H1 (cell line): ENCODE measurements around the gene NRM. TPM values are rescaled to one million over a fixed set of nuclear protein-coding genes. Genes with fewer than 3 reads are reported as not detected.

Experiments
- CTCF ChIA-PET: fragments of 300-600 bp; sonication (Branson Sonifier 250); formaldehyde crosslinking; loops from one replicate; lab custom pipeline; 2021; ENCODE audit not compliant: partially characterized antibody; lab: Charles Lee
- POLR2A ChIA-PET: fragments of 300-600 bp; sonication (Branson Sonifier 250); formaldehyde crosslinking; loops from one replicate; lab custom pipeline; 2021; ENCODE audit warnings: inconsistent platforms; ENCODE audit not compliant: partially characterized antibody; lab: Charles Lee
- DNase-seq, 2 experiments: peaks; one replicate each; pipeline versions ENCODE4 v3.0.0 to v3.0.0-alpha.2; 2010 to 2022; ENCODE audit warnings: low spot score in 2 of 2, low read depth in 1 of 2, mixed read lengths in 1 of 2
- FAIRE-seq: peaks from 2 replicates; lab custom pipeline; 2011; peaks lifted over from hg19 to GRCh38; lab: Jason Lieb, UNC
- H2AFZ ChIP-seq: 2 replicates; pipeline ENCODE4 v1.8.1; 2012; ENCODE audit warnings: low read length, inconsistent platforms
- H2AK5ac ChIP-seq: 2 replicates; pipeline ENCODE4 v1.6.1; 2013; ENCODE audit warnings: low read depth, low read length
- H2BK120ac ChIP-seq: replicated peaks from 2 replicates; pipeline ENCODE3; 2013; ENCODE audit warnings: low read depth, low read length, inconsistent platforms
- H2BK12ac ChIP-seq: 2 replicates; pipeline ENCODE4 v1.6.1; 2013; ENCODE audit warnings: low read depth, low read length
- H2BK15ac ChIP-seq: 2 replicates; pipeline ENCODE4 v1.6.1; 2013; ENCODE audit warnings: low read length
- H2BK20ac ChIP-seq: 2 replicates; pipeline ENCODE4 v1.6.1; 2013; ENCODE audit warnings: low read length
- H2BK5ac ChIP-seq: 2 replicates; pipeline ENCODE4 v1.6.1; 2013; ENCODE audit warnings: low read depth, low read length
- H3K14ac ChIP-seq: 2 replicates; pipeline ENCODE4 v1.6.1; 2013; ENCODE audit warnings: inconsistent platforms; ENCODE audit not compliant: insufficient read length
- H3K18ac ChIP-seq: 2 replicates; pipeline ENCODE4 v1.6.1; 2013; ENCODE audit warnings: low read length; ENCODE audit errors: extremely low read depth
- H3K23ac ChIP-seq: 2 replicates; pipeline ENCODE4 v1.6.1; 2013; ENCODE audit warnings: inconsistent platforms; ENCODE audit not compliant: insufficient read length
- H3K23me2 ChIP-seq: 2 replicates; pipeline ENCODE4 v1.6.1; 2013; ENCODE audit warnings: low read depth, low read length
- H3K27ac ChIP-seq: 2 replicates; pipeline ENCODE4 v1.6.1; 2011; ENCODE audit warnings: low read depth, low read length, inconsistent platforms
- H3K27me3 ChIP-seq, 4 experiments: replicated peaks in 1 of 4; 1 replicate in 1 of 4; 2 replicates in 3 of 4; pipeline versions ENCODE4 v1.6.1 to v1.8.1; 2011 to 2013; ENCODE audit warnings: low read length in 3 of 4, mild to moderate bottlenecking in 3 of 4, inconsistent platforms in 2 of 4, mixed read lengths in 2 of 4, moderate library complexity in 1 of 4; ENCODE audit not compliant: control insufficient read depth in 3 of 4, insufficient read depth in 3 of 4; ENCODE audit errors: extremely low read depth in 1 of 4
- H3K36me3 ChIP-seq, 4 experiments: 2 replicates each; pipeline versions ENCODE4 v1.6.1 to v1.8.1; 2011 to 2013; ENCODE audit warnings: mild to moderate bottlenecking in 4 of 4, low read length in 3 of 4, moderate library complexity in 2 of 4, control low read depth in 1 of 4, inconsistent platforms in 1 of 4; ENCODE audit not compliant: insufficient read depth in 4 of 4, control insufficient read depth in 2 of 4
- H3K4ac ChIP-seq: replicated peaks from 2 replicates; pipeline ENCODE3; 2013; ENCODE audit warnings: low read length, low read depth, mixed read lengths, inconsistent platforms; ENCODE audit not compliant: insufficient read length
- H3K4me1 ChIP-seq, 4 experiments: replicated peaks in 1 of 4; 1 replicate in 1 of 4; 2 replicates in 3 of 4; pipeline versions ENCODE4 v1.6.1 to v1.8.1; 2011 to 2013; ENCODE audit warnings: low read length in 3 of 4, inconsistent platforms in 2 of 4, mixed read lengths in 1 of 4; ENCODE audit not compliant: insufficient read depth in 4 of 4, control insufficient read depth in 3 of 4
- H3K4me2 ChIP-seq, 2 experiments: 2 replicates each; pipeline versions ENCODE4 v1.6.1 to v1.8.1; 2011 to 2013; ENCODE audit warnings: low read depth in 2 of 2, low read length in 2 of 2, control low read depth in 1 of 2, inconsistent platforms in 1 of 2, mild to moderate bottlenecking in 1 of 2; ENCODE audit not compliant: insufficient read depth in 1 of 2
- H3K4me3 ChIP-seq, 4 experiments: fragments of 200-600, 300-600 bp in 1 of 4; sonication (generic), shearing (Covaris generic), sonication (Bioruptor Twin) in 1 of 4; 2 replicates each; pipeline versions ENCODE4 v1.5.1 to v1.8.1; 2011 to 2016; ENCODE audit warnings: low read length in 4 of 4, low read depth in 3 of 4, control low read depth in 2 of 4, inconsistent platforms in 2 of 4, mild to moderate bottlenecking in 2 of 4, mixed read lengths in 1 of 4, moderate library complexity in 1 of 4; ENCODE audit not compliant: insufficient read depth in 2 of 4; ENCODE audit errors: extremely low read depth in 1 of 4
- H3K56ac ChIP-seq: replicated peaks from 2 replicates; pipeline ENCODE3; 2013; ENCODE audit warnings: low read depth, mild to moderate bottlenecking, mixed read lengths, low read length, inconsistent platforms; ENCODE audit not compliant: insufficient read length
- H3K79me1 ChIP-seq: 2 replicates; pipeline ENCODE4 v1.6.1; 2013; ENCODE audit warnings: low read depth, low read length, control low read depth
- H3K79me2 ChIP-seq, 2 experiments: 2 replicates each; pipeline versions ENCODE4 v1.6.1 to v1.8.1; 2012 to 2013; ENCODE audit warnings: low read length in 2 of 2, mild to moderate bottlenecking in 2 of 2, inconsistent platforms in 1 of 2; ENCODE audit not compliant: insufficient read depth in 2 of 2, control insufficient read depth in 1 of 2
- H3K9ac ChIP-seq, 4 experiments: replicated peaks in 1 of 4; 1 replicate in 1 of 4; 2 replicates in 3 of 4; pipeline versions ENCODE4 v1.6.1 to v1.8.1; 2011 to 2013; ENCODE audit warnings: low read depth in 3 of 4, low read length in 3 of 4, control low read depth in 2 of 4, mild to moderate bottlenecking in 2 of 4, moderate library complexity in 2 of 4, inconsistent platforms in 1 of 4; ENCODE audit errors: extremely low read depth in 1 of 4
- H3K9me3 ChIP-seq, 2 experiments: 2 replicates each; pipeline versions ENCODE4 v1.6.1 to v1.8.1; 2012 to 2013; ENCODE audit warnings: mild to moderate bottlenecking in 2 of 2, moderate library complexity in 2 of 2, control low read depth in 1 of 2, inconsistent platforms in 1 of 2, low read depth in 1 of 2, low read length in 1 of 2, mixed read lengths in 1 of 2; ENCODE audit not compliant: insufficient read depth in 2 of 2
- H4K20me1 ChIP-seq, 2 experiments: replicated peaks in 1 of 2; 2 replicates each; pipeline versions ENCODE3 to v1.8.1; 2011 to 2013; ENCODE audit warnings: inconsistent platforms in 2 of 2, low read length in 2 of 2, mild to moderate bottlenecking in 1 of 2; ENCODE audit not compliant: insufficient read depth in 2 of 2, control insufficient read depth in 1 of 2
- H4K5ac ChIP-seq: 2 replicates; pipeline ENCODE4 v1.6.1; 2013; ENCODE audit warnings: low read length, low read depth, mixed read lengths, inconsistent platforms; ENCODE audit not compliant: insufficient read length
- H4K8ac ChIP-seq: 2 replicates; pipeline ENCODE4 v1.8.0; 2013; ENCODE audit warnings: mild to moderate bottlenecking, moderate library complexity, low read length, inconsistent platforms; ENCODE audit not compliant: insufficient read depth; ENCODE audit errors: extremely low read depth
- H4K91ac ChIP-seq: replicated peaks from 2 replicates; pipeline ENCODE3; 2013; ENCODE audit warnings: low read length, mixed read lengths, inconsistent platforms; ENCODE audit not compliant: insufficient read length
- CHD1 ChIP-seq: IDR thresholded peaks from 2 replicates; pipeline ENCODE4 v1.6.1; 2012; ENCODE audit warnings: low read depth, low read length, improper control_type of control experiment
- FOSL1 ChIP-seq: IDR thresholded peaks from 2 replicates; pipeline ENCODE4 v1.6.1; 2011; ENCODE audit warnings: mild to moderate bottlenecking, low read depth, low read length, moderate library complexity; ENCODE audit not compliant: insufficient read depth
- HDAC2 ChIP-seq, 2 experiments: fragments of 300-600 bp in 1 of 2; sonication (generic) in 1 of 2; IDR thresholded peaks; 2 replicates each; pipeline ENCODE4 v1.6.1; 2011 to 2012; ENCODE audit warnings: low read depth in 2 of 2, low read length in 2 of 2, mild to moderate bottlenecking in 2 of 2, moderate library complexity in 2 of 2, borderline replicate concordance in 1 of 2, inconsistent platforms in 1 of 2
- NRF1 ChIP-seq: IDR thresholded peaks from 2 replicates; pipeline ENCODE4 v1.6.1; 2011; ENCODE audit warnings: mild to moderate bottlenecking, low read depth, low read length, improper control_type of control experiment
- SUZ12 ChIP-seq: fragments of 200-600 bp; sonication (generic); IDR thresholded peaks from 2 replicates; pipeline ENCODE4 v1.6.1; 2012; ENCODE audit warnings: mild to moderate bottlenecking, inconsistent platforms, low read length, moderate library complexity, mixed read lengths
- TAF1 ChIP-seq: IDR thresholded peaks from 2 replicates; pipeline ENCODE4 v1.6.1; 2011; ENCODE audit warnings: mild to moderate bottlenecking, low read depth, low read length
- TBP ChIP-seq: IDR thresholded peaks from 2 replicates; pipeline ENCODE4 v1.6.1; 2011; ENCODE audit warnings: low read depth, low read length, improper control_type of control experiment
- YY1 ChIP-seq: IDR thresholded peaks from 2 replicates; pipeline ENCODE4 v1.6.1; 2011; ENCODE audit warnings: low read depth, mild to moderate bottlenecking, low read length
- WGBS, 2 experiments: shearing (Covaris generic) in 1 of 2; methylation state at CpG; one replicate each; pipeline versions ENCODE4 v1.1.6 to v1.1.7; 2013 to 2015; ENCODE audit warnings: low lambda C conversion rate in 2 of 2, mixed read lengths in 2 of 2, inconsistent platforms in 1 of 2, low coverage in 1 of 2, missing lambda C conversion rate in 1 of 2; ENCODE audit not compliant: insufficient replicate concordance in 2 of 2, insufficient coverage in 1 of 2, insufficient read length in 1 of 2; ENCODE audit errors: extremely low coverage in 1 of 2, missing lambda C conversion rate in 1 of 2; 5-methylcytosine and 5-hydroxymethylcytosine counted together
- polyA plus RNA-seq, 7 experiments: library from polyadenylated mRNA; depleted of rRNA in 3 of 7; stranded (reverse) in 5 of 7; unstranded in 2 of 7; fragments of >200 nt in 5 of 7; fragments of 200-250 nt in 2 of 7; gene quantifications; 1 replicate in 5 of 7; 2 replicates in 1 of 7; 4 replicates in 1 of 7; pipeline versions ENCODE4 v1.2.1 to v1.2.3, GENCODE V29; 2011 to 2013; ENCODE audit warnings: missing spikeins in 2 of 7, mixed read lengths in 2 of 7
- total RNA-seq: library from RNA; stranded (reverse); fragmentation: NEBNext Ultra II Directional; extraction: Animal tissue kit (Norgen Biotek cat#: 25700); gene quantifications from 2 replicates; pipeline ENCODE4 v1.2.1, GENCODE V29; 2021

Gene NRM
- total and polyA plus RNA-seq, 2 of the 8 experiments (the other 6 are each of a cell fraction or from before 2014, with no cell fraction given), result 27.3 to 50.4 TPM

- FAIRE-seq (no peak), DNase-seq (peak in 1 of 2 experiments; percentile 91)
- Histone ChIP-seq H3K36me3 (peaks cover 21 to 43% (median 32%) of the 10 kb centered on the region in 4 experiments), H2BK20ac (no peak overlapping the region), H2AK5ac (peak overlapping the region; percentile 71; the same call in 1 of the 2 replicates), H4K8ac (peak overlapping the region; percentile 91), H3K4me3 (peak overlapping the region; percentile 96 to 100 (median 96)), H3K4me1 (peaks cover 0 to 4% (median 1%) of the 10 kb centered on the region in 4 experiments; a peak in 5 of 7 replicates), H3K23me2 (peaks cover 12% of the 10 kb centered on the region), H3K18ac (peak overlapping the region; percentile 91), H3K9ac (peak overlapping the region; percentile 92 to 98 (median 96)), H3K79me2 (peaks cover 6 to 42% of the 10 kb centered on the region in 2 experiments), H3K23ac (no peak overlapping the region), H2BK12ac (no peak overlapping the region; the same call in 1 of the 2 replicates), H3K9me3 (no peaks in the 10 kb centered on the region), H3K27me3 (no peaks in the 10 kb centered on the region), H2BK15ac (no peak overlapping the region), H4K20me1 (peaks cover 8 to 22% of the 10 kb centered on the region in 2 experiments), H2BK5ac (peak overlapping the region; percentile 91; the same call in 1 of the 2 replicates), H2AFZ (no peak overlapping the region), H3K4me2 (peak overlapping the region; percentile 66 to 81), H4K5ac (peak overlapping the region; percentile 63), H4K91ac (peak overlapping the region; percentile 89), H3K56ac (peak overlapping the region; percentile 91), H2BK120ac (no peak overlapping the region), H3K27ac (peak overlapping the region; percentile 97), H3K79me1 (no peaks in the 10 kb centered on the region), H3K4ac (peak overlapping the region; percentile 73), H3K14ac (no peak overlapping the region)
- ChIA-PET POLR2A (interaction anchor here (0.6 to 35.9 kb wide), 37 partner anchors 15 to 490 kb away, joined by 3 to 732 read pairs (median 5); partner anchors contain the start of genes ATAT1, DDR1, DHX16 and FLOT1), CTCF (interaction anchor here (0.9 to 8.2 kb wide), 23 partner anchors 10 to 358 kb away, joined by 3 to 61 read pairs (median 5); partner anchors contain the start of genes FLOT1 and NRM)
- 0% methylated on average over 42 of the region's 71 CpGs; no CpG with 5 or more reads in 1 of the 2 experiments for WGBS, 2 experiments
- peak; percentile 85 for TF ChIP-seq CHD1
- TF ChIP-seq NRF1, result peak; percentile 72
- TF ChIP-seq SUZ12, result no peak
- TF ChIP-seq TBP, result peak; percentile 61; the same call in 1 of the 2 replicates
- no peak for TF ChIP-seq YY1
- TF ChIP-seq HDAC2 (IDR thresholded peaks at IDR 0.05; ENCODE audit: borderline replicate concordance in 1 of 2, low read depth in 2 of 2, low read length in 2 of 2), result 0 out of 4 replicates have a peak, but pooled peaks of 1 of the 2 experiments have one; percentile 63
- peak; percentile 23; the same call in 1 of the 2 replicates for TF ChIP-seq FOSL1
- TF ChIP-seq TAF1, result peak; percentile 78
These were observed 30.6 kb upstream of the NRM start for GRCh38 chr6:30721198-30722024.
